ENCODE measurements around the gene NCOA1. TPM values are rescaled to one million over a fixed set of nuclear protein-coding genes. Genes with fewer than 3 reads are reported as not detected.

NCOA1 gene
- polyA plus RNA-seq, 1 of the 3 experiments (the other 2 are of a cell fraction): 10.7 TPM

- H3K36me3 ChIP-seq (replicated peaks in 1 of 2; ENCODE audit: control insufficient read depth in 1 of 2, insufficient read depth in 2 of 2, low read length in 1 of 2): peaks cover 7 to 10% of the 10 kb centered on the region in 2 experiments
- no peaks in the 10 kb centered on the region for H4K20me1 ChIP-seq (ENCODE audit: insufficient read depth)
- no peak overlapping the region for H2AFZ ChIP-seq (ENCODE audit: low read depth)
- no peak overlapping the region for H3K4me3 ChIP-seq (ENCODE audit: low read depth in 2 of 2, low read length in 1 of 2)
- H3K79me2 ChIP-seq (ENCODE audit: insufficient read depth): no peaks in the 10 kb centered on the region
- H3K27me3 ChIP-seq (ENCODE audit: insufficient read depth): no peaks in the 10 kb centered on the region
- H3K4me1 ChIP-seq (ENCODE audit: control insufficient read depth in 1 of 2, insufficient read depth in 2 of 2, low read depth in 1 of 2, low read length in 1 of 2): peaks cover 0 to 8% of the 10 kb centered on the region in 2 experiments; a peak in 2 of 4 replicates
- H3K9me3 ChIP-seq: no peaks in the 10 kb centered on the region
- no peaks in the 10 kb centered on the region for H3F3A ChIP-seq (replicated peaks; ENCODE audit: insufficient read depth)
- ChIA-PET POLR2A (no interaction called here), CTCF (no interaction called here)
- no peak overlapping the region for H3K4me2 ChIP-seq
- no peak for DNase-seq
- TF ChIP-seq, protein P1, sequence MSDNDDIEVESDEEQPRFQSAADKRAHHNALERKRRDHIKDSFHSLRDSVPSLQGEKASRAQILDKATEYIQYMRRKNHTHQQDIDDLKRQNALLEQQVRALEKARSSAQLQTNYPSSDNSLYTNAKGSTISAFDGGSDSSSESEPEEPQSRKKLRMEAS (IDR thresholded peaks at IDR 0.05; ENCODE audit: low read depth): no peak
- TF ChIP-seq USF1 (IDR thresholded peaks at IDR 0.05; ENCODE audit: borderline replicate concordance, low read depth) (no peak), TAF1 (IDR thresholded peaks at IDR 0.05; ENCODE audit: borderline replicate concordance, low read depth, low read length) (no peak), FOXM1 (IDR thresholded peaks at IDR 0.05; ENCODE audit: low read depth) (no peak), RXRA (IDR thresholded peaks at IDR 0.05; ENCODE audit: borderline replicate concordance, low read depth) (no peak), RFX5 (IDR thresholded peaks at IDR 0.05; ENCODE audit: low read length) (no peak), TEAD4 (IDR thresholded peaks at IDR 0.05; ENCODE audit: borderline replicate concordance, insufficient read depth) (no peak), JUND (IDR thresholded peaks at IDR 0.05) (no peak), CTCF (IDR thresholded peaks at IDR 0.05) (no peak), SMC3 (IDR thresholded peaks at IDR 0.05; ENCODE audit: low read depth, low read length) (no peak), NRF1 (IDR thresholded peaks at IDR 0.05; ENCODE audit: low read depth, low read length) (no peak), FOSL2 (IDR thresholded peaks at IDR 0.05; ENCODE audit: borderline replicate concordance, low read depth) (no peak), IRF3 (IDR thresholded peaks at IDR 0.05; ENCODE audit: low read depth, low read length) (no peak), EZH2phosphoT487 (IDR thresholded peaks at IDR 0.05; ENCODE audit: borderline replicate concordance, low read depth) (no peak), GATA2 (CRISPR knock-in tag; IDR thresholded peaks at IDR 0.05) (no peak), TCF12 (IDR thresholded peaks at IDR 0.05) (no peak), MXI1 (IDR thresholded peaks at IDR 0.05; ENCODE audit: low read depth, low read length) (no peak)
- TF ChIP-seq, protein P2, sequence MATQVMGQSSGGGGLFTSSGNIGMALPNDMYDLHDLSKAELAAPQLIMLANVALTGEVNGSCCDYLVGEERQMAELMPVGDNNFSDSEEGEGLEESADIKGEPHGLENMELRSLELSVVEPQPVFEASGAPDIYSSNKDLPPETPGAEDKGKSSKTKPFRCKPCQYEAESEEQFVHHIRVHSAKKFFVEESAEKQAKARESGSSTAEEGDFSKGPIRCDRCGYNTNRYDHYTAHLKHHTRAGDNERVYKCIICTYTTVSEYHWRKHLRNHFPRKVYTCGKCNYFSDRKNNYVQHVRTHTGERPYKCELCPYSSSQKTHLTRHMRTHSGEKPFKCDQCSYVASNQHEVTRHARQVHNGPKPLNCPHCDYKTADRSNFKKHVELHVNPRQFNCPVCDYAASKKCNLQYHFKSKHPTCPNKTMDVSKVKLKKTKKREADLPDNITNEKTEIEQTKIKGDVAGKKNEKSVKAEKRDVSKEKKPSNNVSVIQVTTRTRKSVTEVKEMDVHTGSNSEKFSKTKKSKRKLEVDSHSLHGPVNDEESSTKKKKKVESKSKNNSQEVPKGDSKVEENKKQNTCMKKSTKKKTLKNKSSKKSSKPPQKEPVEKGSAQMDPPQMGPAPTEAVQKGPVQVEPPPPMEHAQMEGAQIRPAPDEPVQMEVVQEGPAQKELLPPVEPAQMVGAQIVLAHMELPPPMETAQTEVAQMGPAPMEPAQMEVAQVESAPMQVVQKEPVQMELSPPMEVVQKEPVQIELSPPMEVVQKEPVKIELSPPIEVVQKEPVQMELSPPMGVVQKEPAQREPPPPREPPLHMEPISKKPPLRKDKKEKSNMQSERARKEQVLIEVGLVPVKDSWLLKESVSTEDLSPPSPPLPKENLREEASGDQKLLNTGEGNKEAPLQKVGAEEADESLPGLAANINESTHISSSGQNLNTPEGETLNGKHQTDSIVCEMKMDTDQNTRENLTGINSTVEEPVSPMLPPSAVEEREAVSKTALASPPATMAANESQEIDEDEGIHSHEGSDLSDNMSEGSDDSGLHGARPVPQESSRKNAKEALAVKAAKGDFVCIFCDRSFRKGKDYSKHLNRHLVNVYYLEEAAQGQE (IDR thresholded peaks at IDR 0.05; ENCODE audit: low read depth, low read length): no peak
- H3K9me2 ChIP-seq: no peaks in the 10 kb centered on the region
- no peak overlapping the region for H3K9ac ChIP-seq
- WGBS (ENCODE audit: low lambda C conversion rate): 100% methylated on average over 1 of the region's 1 CpG
- no peak overlapping the region for H3K27ac ChIP-seq (ENCODE audit: low read depth in 2 of 2, low read length in 1 of 2)
Observed at GRCh38 chr2:24570225-24570624, 79.2 kb downstream of the NCOA1 start.
